HepG2 (cell line): ENCODE results near the gene RAB1B. TPM values are rescaled to one million over a fixed set of nuclear protein-coding genes. Genes with fewer than 3 reads are reported as not detected.

Experiments used
- HDAC1 ChIP-seq: sonication (generic); formaldehyde crosslinking; IDR thresholded peaks from 2 replicates; pipeline ENCODE4 v1.5.1; 2020; ENCODE audit warnings: mild to moderate bottlenecking, missing genetic modification reagents
- KDM5A ChIP-seq: fragments of 200-600 bp; sonication (generic); IDR thresholded peaks from 2 replicates; pipeline ENCODE4 v1.7.0; 2018; ENCODE audit warnings: antibody characterized with exemption, mild to moderate bottlenecking, low read length, borderline replicate concordance
- MAX ChIP-seq: IDR thresholded peaks from 2 replicates; pipeline ENCODE4 v1.6.1; 2012; ENCODE audit warnings: inconsistent platforms
- MLXIP ChIP-seq: sonication (generic); formaldehyde crosslinking; IDR thresholded peaks from 2 replicates; pipeline ENCODE4 v1.9.0; 2021; ENCODE audit warnings: missing genetic modification reagents, borderline replicate concordance
- U2AF1 ChIP-seq: fragments of 200-400 bp; formaldehyde crosslinking; optimal IDR thresholded peaks from 2 replicates; pipeline ENCODE3; 2017; ENCODE audit warnings: mild to moderate bottlenecking, low read depth, low read length
- ZNF598 ChIP-seq: sonication (generic); formaldehyde crosslinking; IDR thresholded peaks from 2 replicates; pipeline ENCODE4 v1.5.1; 2020; ENCODE audit warnings: mild to moderate bottlenecking, missing genetic modification reagents, borderline replicate concordance
- ZNF605 ChIP-seq: sonication (generic); formaldehyde crosslinking; IDR thresholded peaks from 2 replicates; pipeline ENCODE4 v1.8.0; 2022; ENCODE audit warnings: mild to moderate bottlenecking, missing genetic modification reagents
- ZNF616 ChIP-seq: sonication (generic); formaldehyde crosslinking; IDR thresholded peaks from 2 replicates; pipeline ENCODE4 v1.5.0; 2020; ENCODE audit warnings: low read depth, mild to moderate bottlenecking, missing genetic modification reagents
- ZNF777 ChIP-seq: sonication (generic); formaldehyde crosslinking; IDR thresholded peaks from 2 replicates; pipeline ENCODE4 v1.4.0; 2020; ENCODE audit warnings: missing genetic modification reagents
- ZNF780A ChIP-seq: sonication (generic); formaldehyde crosslinking; IDR thresholded peaks from 2 replicates; pipeline ENCODE4 v1.8.0; 2022; ENCODE audit warnings: mild to moderate bottlenecking, missing genetic modification reagents, moderate library complexity
- ZNF781 ChIP-seq: sonication (generic); formaldehyde crosslinking; IDR thresholded peaks from 2 replicates; pipeline ENCODE4 v1.5.1; 2020; ENCODE audit warnings: borderline replicate concordance, mild to moderate bottlenecking, missing genetic modification reagents; ENCODE audit errors: not compliant biosample characterization
- ZSCAN21 ChIP-seq: sonication (generic); formaldehyde crosslinking; IDR thresholded peaks from 2 replicates; pipeline ENCODE4 v1.8.0; 2022; ENCODE audit warnings: mild to moderate bottlenecking, missing genetic modification reagents, moderate library complexity, borderline replicate concordance
- polyA plus RNA-seq, 8 experiments: library from polyadenylated mRNA; depleted of rRNA in 3 of 8; stranded (reverse) in 7 of 8; unstranded in 1 of 8; fragments of >200 nt; fragmentation: Illumina TruSeq in 4 of 8; extraction: Trizol in 4 of 8; gene quantifications; 2 replicates each; pipeline versions ENCODE4 v1.2.1 to v1.2.3, GENCODE V29; 2011 to 2016; ENCODE audit warnings: low read depth in 4 of 8, missing spikeins in 1 of 8, mixed read lengths in 1 of 8; ENCODE audit not compliant: insufficient read depth in 1 of 8
- total RNA-seq, 5 experiments: library from RNA; depleted of rRNA; stranded (reverse); fragments of >200 nt; fragmentation: Illumina TruSeq; extraction: Trizol; gene quantifications; 2 replicates each; pipeline ENCODE4 v1.2.3, GENCODE V29; 2016; ENCODE audit warnings: low read depth in 1 of 5
- TF ChIP-seq, protein P1 (sequence below): sonication (generic); formaldehyde crosslinking; IDR thresholded peaks from 2 replicates; pipeline ENCODE4 v1.4.0; 2020; ENCODE audit warnings: missing genetic modification reagents, borderline replicate concordance
- TF ChIP-seq, protein P2 (sequence below): IDR thresholded peaks from 2 replicates; pipeline ENCODE4 v1.6.1; 2018; ENCODE audit warnings: missing genetic modification reagents, mild to moderate bottlenecking, missing compliant biosample characterization
- TF ChIP-seq, protein P3 (sequence below): sonication (generic); formaldehyde crosslinking; IDR thresholded peaks from 2 replicates; pipeline ENCODE4 v1.5.0; 2020; ENCODE audit warnings: missing genetic modification reagents
- TF ChIP-seq, protein P4 (sequence below): sonication (generic); formaldehyde crosslinking; IDR thresholded peaks from 2 replicates; pipeline ENCODE4 v1.4.0; 2020; ENCODE audit warnings: mild to moderate bottlenecking, missing genetic modification reagents

RAB1B gene
- total and polyA plus RNA-seq, 2 of the 13 experiments (the other 11 are each of a cell fraction or from before 2014, with no cell fraction given), result 77.9 to 87.9 TPM

GRCh38 chr11:66222358-66223149, 45.9 kb upstream of the RAB1B start (continued):
- TF ChIP-seq U2AF1 (no peak), ZNF781 (CRISPR knock-in tag) (no peak), HDAC1 (peak; percentile 48; the same call in 1 of the 2 replicates), ZNF777 (CRISPR knock-in tag) (0 out of 2 replicates have a peak, but pooled peaks have one; percentile 31), MLXIP (no peak), ZNF598 (CRISPR knock-in tag) (0 out of 2 replicates have a peak, but pooled peaks have one; percentile 38), KDM5A (no peak), ZNF605 (CRISPR knock-in tag) (peak; percentile 23; the same call in 1 of the 2 replicates), ZNF780A (CRISPR knock-in tag) (no peak), ZSCAN21 (CRISPR knock-in tag) (no peak; the same call in 1 of the 2 replicates), ZNF616 (CRISPR knock-in tag) (no peak), MAX (peak; percentile 70; the same call in 1 of the 2 replicates)
- TF ChIP-seq, protein P1, sequence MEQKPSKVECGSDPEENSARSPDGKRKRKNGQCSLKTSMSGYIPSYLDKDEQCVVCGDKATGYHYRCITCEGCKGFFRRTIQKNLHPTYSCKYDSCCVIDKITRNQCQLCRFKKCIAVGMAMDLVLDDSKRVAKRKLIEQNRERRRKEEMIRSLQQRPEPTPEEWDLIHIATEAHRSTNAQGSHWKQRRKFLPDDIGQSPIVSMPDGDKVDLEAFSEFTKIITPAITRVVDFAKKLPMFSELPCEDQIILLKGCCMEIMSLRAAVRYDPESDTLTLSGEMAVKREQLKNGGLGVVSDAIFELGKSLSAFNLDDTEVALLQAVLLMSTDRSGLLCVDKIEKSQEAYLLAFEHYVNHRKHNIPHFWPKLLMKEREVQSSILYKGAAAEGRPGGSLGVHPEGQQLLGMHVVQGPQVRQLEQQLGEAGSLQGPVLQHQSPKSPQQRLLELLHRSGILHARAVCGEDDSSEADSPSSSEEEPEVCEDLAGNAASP, result peak; percentile 83; the same call in 1 of the 2 replicates
- TF ChIP-seq, protein P2, sequence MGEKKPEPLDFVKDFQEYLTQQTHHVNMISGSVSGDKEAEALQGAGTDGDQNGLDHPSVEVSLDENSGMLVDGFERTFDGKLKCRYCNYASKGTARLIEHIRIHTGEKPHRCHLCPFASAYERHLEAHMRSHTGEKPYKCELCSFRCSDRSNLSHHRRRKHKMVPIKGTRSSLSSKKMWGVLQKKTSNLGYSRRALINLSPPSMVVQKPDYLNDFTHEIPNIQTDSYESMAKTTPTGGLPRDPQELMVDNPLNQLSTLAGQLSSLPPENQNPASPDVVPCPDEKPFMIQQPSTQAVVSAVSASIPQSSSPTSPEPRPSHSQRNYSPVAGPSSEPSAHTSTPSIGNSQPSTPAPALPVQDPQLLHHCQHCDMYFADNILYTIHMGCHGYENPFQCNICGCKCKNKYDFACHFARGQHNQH (CRISPR knock-in tag), result peak; percentile 61; the same call in 1 of the 2 replicates
- TF ChIP-seq, protein P3, sequence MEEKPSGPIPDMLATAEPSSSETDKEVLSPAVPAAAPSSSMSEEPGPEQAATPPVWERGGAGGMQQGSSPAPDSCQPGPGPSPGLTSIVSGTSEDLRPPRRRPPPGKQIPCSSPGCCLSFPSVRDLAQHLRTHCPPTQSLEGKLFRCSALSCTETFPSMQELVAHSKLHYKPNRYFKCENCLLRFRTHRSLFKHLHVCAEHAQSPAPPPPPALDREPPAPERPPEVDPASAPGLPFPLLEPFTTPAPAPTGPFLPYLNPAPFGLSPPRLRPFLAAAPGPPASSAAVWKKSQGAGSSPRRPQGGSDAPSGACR, result no peak
- TF ChIP-seq, protein P4, sequence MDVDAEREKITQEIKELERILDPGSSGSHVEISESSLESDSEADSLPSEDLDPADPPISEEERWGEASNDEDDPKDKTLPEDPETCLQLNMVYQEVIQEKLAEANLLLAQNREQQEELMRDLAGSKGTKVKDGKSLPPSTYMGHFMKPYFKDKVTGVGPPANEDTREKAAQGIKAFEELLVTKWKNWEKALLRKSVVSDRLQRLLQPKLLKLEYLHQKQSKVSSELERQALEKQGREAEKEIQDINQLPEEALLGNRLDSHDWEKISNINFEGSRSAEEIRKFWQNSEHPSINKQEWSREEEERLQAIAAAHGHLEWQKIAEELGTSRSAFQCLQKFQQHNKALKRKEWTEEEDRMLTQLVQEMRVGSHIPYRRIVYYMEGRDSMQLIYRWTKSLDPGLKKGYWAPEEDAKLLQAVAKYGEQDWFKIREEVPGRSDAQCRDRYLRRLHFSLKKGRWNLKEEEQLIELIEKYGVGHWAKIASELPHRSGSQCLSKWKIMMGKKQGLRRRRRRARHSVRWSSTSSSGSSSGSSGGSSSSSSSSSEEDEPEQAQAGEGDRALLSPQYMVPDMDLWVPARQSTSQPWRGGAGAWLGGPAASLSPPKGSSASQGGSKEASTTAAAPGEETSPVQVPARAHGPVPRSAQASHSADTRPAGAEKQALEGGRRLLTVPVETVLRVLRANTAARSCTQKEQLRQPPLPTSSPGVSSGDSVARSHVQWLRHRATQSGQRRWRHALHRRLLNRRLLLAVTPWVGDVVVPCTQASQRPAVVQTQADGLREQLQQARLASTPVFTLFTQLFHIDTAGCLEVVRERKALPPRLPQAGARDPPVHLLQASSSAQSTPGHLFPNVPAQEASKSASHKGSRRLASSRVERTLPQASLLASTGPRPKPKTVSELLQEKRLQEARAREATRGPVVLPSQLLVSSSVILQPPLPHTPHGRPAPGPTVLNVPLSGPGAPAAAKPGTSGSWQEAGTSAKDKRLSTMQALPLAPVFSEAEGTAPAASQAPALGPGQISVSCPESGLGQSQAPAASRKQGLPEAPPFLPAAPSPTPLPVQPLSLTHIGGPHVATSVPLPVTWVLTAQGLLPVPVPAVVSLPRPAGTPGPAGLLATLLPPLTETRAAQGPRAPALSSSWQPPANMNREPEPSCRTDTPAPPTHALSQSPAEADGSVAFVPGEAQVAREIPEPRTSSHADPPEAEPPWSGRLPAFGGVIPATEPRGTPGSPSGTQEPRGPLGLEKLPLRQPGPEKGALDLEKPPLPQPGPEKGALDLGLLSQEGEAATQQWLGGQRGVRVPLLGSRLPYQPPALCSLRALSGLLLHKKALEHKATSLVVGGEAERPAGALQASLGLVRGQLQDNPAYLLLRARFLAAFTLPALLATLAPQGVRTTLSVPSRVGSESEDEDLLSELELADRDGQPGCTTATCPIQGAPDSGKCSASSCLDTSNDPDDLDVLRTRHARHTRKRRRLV (CRISPR knock-in tag), result no peak
